SK-N-SH (cell line): ENCODE results near the gene UNKL. TPM values are rescaled to one million over a fixed set of nuclear protein-coding genes. Genes with fewer than 3 reads are reported as not detected.

ENCODE experiments used
- CTCF ChIA-PET: fragments of 300-600, 350-600 bp; formaldehyde crosslinking; extraction: SDS; loops from one replicate; lab custom pipeline; 2021; lab: Yijun Ruan, JAX
- POLR2A ChIA-PET: fragments of 350-600 bp; sonication (Branson Sonifier 250); formaldehyde crosslinking; extraction: SDS; loops from one replicate; lab custom pipeline; 2020; ENCODE audit warnings: antibody characterized with exemption, inconsistent platforms; lab: Yijun Ruan, JAX
- DNase-seq: peaks from one replicate; pipeline ENCODE4 v3.0.0; 2012
- H2AFZ ChIP-seq: fragments of 200-600 bp; sonication (generic); 2 replicates; pipeline ENCODE4 v1.8.1; 2016; ENCODE audit warnings: antibody characterized with exemption, mild to moderate bottlenecking, low read depth
- H3F3A ChIP-seq: fragments of 200-600 bp; sonication (generic); replicated peaks from 2 replicates; pipeline ENCODE3; 2016; ENCODE audit warnings: antibody characterized with exemption, mild to moderate bottlenecking; ENCODE audit not compliant: insufficient read depth
- H3K27ac ChIP-seq, 2 experiments: fragments of 200-500 bp in 1 of 2; fragments of 200-600 bp in 1 of 2; sonication (Bioruptor generic) in 1 of 2; sonication (generic), shearing (Covaris generic) in 1 of 2; 2 replicates each; pipeline versions ENCODE4 v1.5.1 to v1.6.1; 2014 to 2016; ENCODE audit warnings: low read depth in 2 of 2, inconsistent platforms in 1 of 2, low read length in 1 of 2, mild to moderate bottlenecking in 1 of 2, mixed read lengths in 1 of 2
- H3K27me3 ChIP-seq: fragments of 200-600 bp; sonication (generic), shearing (Covaris generic); 2 replicates; pipeline ENCODE4 v1.6.1; 2016; ENCODE audit warnings: mixed run types; ENCODE audit not compliant: insufficient read depth
- H3K36me3 ChIP-seq, 2 experiments: fragments of 200-500 bp in 1 of 2; fragments of 200-600 bp in 1 of 2; sonication (Bioruptor generic) in 1 of 2; sonication (generic) in 1 of 2; replicated peaks in 1 of 2; 2 replicates each; pipeline versions ENCODE3 to v1.5.1; 2014 to 2016; ENCODE audit warnings: low read length in 1 of 2, mild to moderate bottlenecking in 1 of 2; ENCODE audit not compliant: insufficient read depth in 2 of 2, control insufficient read depth in 1 of 2
- H3K4me1 ChIP-seq, 2 experiments: fragments of 200-500 bp in 1 of 2; fragments of 200-600 bp in 1 of 2; sonication (Bioruptor generic) in 1 of 2; sonication (generic), shearing (Covaris generic) in 1 of 2; 2 replicates each; pipeline versions ENCODE4 v1.5.1 to v1.6.1; 2014 to 2016; ENCODE audit warnings: low read depth in 1 of 2, low read length in 1 of 2, mixed run types in 1 of 2; ENCODE audit not compliant: insufficient read depth in 2 of 2, control insufficient read depth in 1 of 2
- H3K4me2 ChIP-seq: fragments of 200-600 bp; sonication (generic), shearing (Covaris generic); 2 replicates; pipeline ENCODE4 v1.6.1; 2017; ENCODE audit warnings: mixed run types
- H3K4me3 ChIP-seq, 2 experiments: fragments of 200-500 bp in 1 of 2; fragments of 200-600 bp in 1 of 2; sonication (Bioruptor generic) in 1 of 2; sonication (generic), shearing (Covaris generic) in 1 of 2; 2 replicates each; pipeline versions ENCODE4 v1.5.1 to v1.8.1; 2014 to 2016; ENCODE audit warnings: low read depth in 2 of 2, inconsistent platforms in 1 of 2, low read length in 1 of 2, mild to moderate bottlenecking in 1 of 2, mixed read lengths in 1 of 2, moderate library complexity in 1 of 2
- H3K79me2 ChIP-seq: fragments of 200-600 bp; sonication (generic); 2 replicates; pipeline ENCODE4 v1.8.1; 2017; ENCODE audit warnings: mild to moderate bottlenecking; ENCODE audit not compliant: insufficient read depth
- H3K9ac ChIP-seq: fragments of 200-600 bp; sonication (generic); 2 replicates; pipeline ENCODE4 v1.6.1; 2017; ENCODE audit warnings: mixed run types
- H3K9me2 ChIP-seq: fragments of 200-600 bp; sonication (generic); 2 replicates; pipeline ENCODE4 v1.6.1; 2017; ENCODE audit warnings: mixed run types
- H3K9me3 ChIP-seq: fragments of 200-600 bp; sonication (generic); 2 replicates; pipeline ENCODE4 v1.6.1; 2017; ENCODE audit warnings: mixed run types, mild to moderate bottlenecking, moderate library complexity
- H4K20me1 ChIP-seq: fragments of 200-600 bp; sonication (generic); 2 replicates; pipeline ENCODE4 v1.6.1; 2017; ENCODE audit warnings: mild to moderate bottlenecking, mixed run types; ENCODE audit not compliant: insufficient read depth
- CHD2 ChIP-seq: fragments of 150-350 bp; IDR thresholded peaks from 2 replicates; pipeline ENCODE4 v1.6.1; 2018; ENCODE audit warnings: low read length; ENCODE audit not compliant: partially characterized antibody
- CTCF ChIP-seq: fragments of 200-600 bp; sonication (generic); IDR thresholded peaks from 2 replicates; pipeline ENCODE4 v1.6.1; 2017; ENCODE audit warnings: antibody characterized with exemption, mild to moderate bottlenecking, moderate library complexity
- EP300 ChIP-seq, 2 experiments: IDR thresholded peaks; 2 replicates each; pipeline versions ENCODE4 v1.4.0 to v1.6.1; 2012; ENCODE audit warnings: borderline replicate concordance in 1 of 2, low read depth in 1 of 2, low read length in 1 of 2
- EZH2phosphoT487 ChIP-seq: fragments of 200-600 bp; sonication (generic); IDR thresholded peaks from 2 replicates; pipeline ENCODE4 v1.6.1; 2017; ENCODE audit warnings: low read depth, mixed run types, mild to moderate bottlenecking, antibody characterized with exemption, moderate library complexity, borderline replicate concordance
- GABPA ChIP-seq: IDR thresholded peaks from 2 replicates; pipeline ENCODE4 v1.4.0; 2012; ENCODE audit warnings: low read depth, mild to moderate bottlenecking
- GATA2 ChIP-seq: sonication (generic); formaldehyde crosslinking; IDR thresholded peaks from 2 replicates; pipeline ENCODE4 v1.5.0; 2020; ENCODE audit warnings: mild to moderate bottlenecking, missing genetic modification reagents
- IRF3 ChIP-seq: fragments of 150-350 bp; IDR thresholded peaks from 2 replicates; pipeline ENCODE4 v1.6.1; 2016; ENCODE audit warnings: mild to moderate bottlenecking, low read depth, low read length
- JUND ChIP-seq: IDR thresholded peaks from 2 replicates; pipeline ENCODE4 v1.4.0; 2012
- MXI1 ChIP-seq: IDR thresholded peaks from 2 replicates; pipeline ENCODE4 v1.6.1; 2012; ENCODE audit warnings: mild to moderate bottlenecking, low read depth, low read length, improper control_type of control experiment
- NFIC ChIP-seq: IDR thresholded peaks from 2 replicates; pipeline ENCODE4 v1.4.0; 2012; ENCODE audit warnings: borderline replicate concordance
- NRF1 ChIP-seq: IDR thresholded peaks from 2 replicates; pipeline ENCODE4 v1.6.1; 2012; ENCODE audit warnings: low read depth, mild to moderate bottlenecking, low read length
- RCOR1 ChIP-seq: fragments of 150-350 bp; IDR thresholded peaks from 2 replicates; pipeline ENCODE4 v1.6.1; 2017; ENCODE audit warnings: antibody characterized with exemption, low read length
- REST ChIP-seq: IDR thresholded peaks from 2 replicates; pipeline ENCODE4 v1.6.1; 2012; ENCODE audit warnings: mild to moderate bottlenecking, low read depth, low read length, moderate library complexity
- RXRA ChIP-seq: IDR thresholded peaks from 2 replicates; pipeline ENCODE4 v1.4.0; 2012; ENCODE audit warnings: low read depth, mild to moderate bottlenecking, borderline replicate concordance
- SIN3A ChIP-seq: IDR thresholded peaks from 2 replicates; pipeline ENCODE4 v1.6.1; 2012; ENCODE audit warnings: low read depth, mild to moderate bottlenecking, low read length, moderate library complexity, borderline replicate concordance
- SMC3 ChIP-seq: IDR thresholded peaks from 2 replicates; pipeline ENCODE4 v1.6.1; 2012; ENCODE audit warnings: low read depth, low read length, improper control_type of control experiment
- USF1 ChIP-seq: IDR thresholded peaks from 2 replicates; pipeline ENCODE4 v1.4.0; 2012; ENCODE audit warnings: low read depth, borderline replicate concordance
- WGBS: methylation state at CpG from one replicate; pipeline ENCODE4 v1.1.6; 2017; ENCODE audit warnings: low lambda C conversion rate; 5-methylcytosine and 5-hydroxymethylcytosine counted together
- polyA plus RNA-seq, 3 experiments: library from polyadenylated mRNA; depleted of rRNA; stranded (reverse); fragments of >200 nt; gene quantifications; 2 replicates each; pipeline ENCODE4 v1.2.3, GENCODE V29; 2012

The UNKL gene
- polyA plus RNA-seq, 1 of the 3 experiments (the other 2 are of a cell fraction): 16.4 TPM

- Histone ChIP-seq H3K27me3 (no peaks in the 10 kb centered on the region), H3K4me1 (peaks cover 0 to 15% of the 10 kb centered on the region in 2 experiments; a peak in 2 of 4 replicates), H3K9me3 (no peaks in the 10 kb centered on the region), H3K79me2 (peaks cover 83% of the 10 kb centered on the region), H3K9ac (no peak overlapping the region), H3K4me2 (no peak overlapping the region), H3K9me2 (no peaks in the 10 kb centered on the region), H3K36me3 (peaks cover 0 to 4% of the 10 kb centered on the region in 2 experiments), H4K20me1 (peaks cover 31% of the 10 kb centered on the region; the same call in 1 of the 2 replicates), H3K27ac (no peak overlapping the region), H2AFZ (no peak overlapping the region), H3F3A (peaks cover 5% of the 10 kb centered on the region), H3K4me3 (no peak overlapping the region)
- ChIA-PET POLR2A (no interaction called here), CTCF (interaction anchor here (0.7 to 1.2 kb wide), 2 partner anchors 9 to 54 kb away, joined by 3 read pairs; no protein-coding TSS in a partner anchor)
- TF ChIP-seq GABPA (no peak), SMC3 (no peak), CHD2 (no peak), NFIC (no peak), NRF1 (no peak)
- no peak for DNase-seq
- WGBS: 87% methylated on average over 38 of the region's 49 CpGs
Observed at GRCh38 chr16:1354815-1355540, 59.5 kb downstream of the UNKL start.

- Histone ChIP-seq H4K20me1 (peaks cover 14% of the 10 kb centered on the region; the same call in 1 of the 2 replicates), H3K4me2 (peak within 1 kb of the TSS; percentile 98), H3K4me1 (peaks cover 0 to 15% of the 10 kb centered on the region in 2 experiments; a peak in 2 of 4 replicates), H3K9me3 (no peaks in the 10 kb centered on the region), H3K79me2 (peaks cover 56% of the 10 kb centered on the region), H2AFZ (0 out of 2 replicates have a peak within 1 kb of the TSS, but pooled peaks have one; percentile 51), H3K27ac (peak within 1 kb of the TSS in 1 of 2 experiments; percentile 56; a peak in 1 of 4 replicates), H3K9ac (peak within 1 kb of the TSS; percentile 82), H3K9me2 (no peaks in the 10 kb centered on the region), H3K27me3 (no peaks in the 10 kb centered on the region), H3F3A (no peaks in the 10 kb centered on the region), H3K4me3 (peak within 1 kb of the TSS; percentile 98), H3K36me3 (peaks cover 0 to 19% of the 10 kb centered on the region in 2 experiments)
- ChIA-PET CTCF (interaction anchor here (2.3 kb wide), 1 partner anchor 13 kb away, joined by 11 read pairs; no protein-coding TSS in a partner anchor), POLR2A (no interaction called here)
- DNase-seq: peak; percentile 96
- whole genome bisulfite sequencing: 1% methylated on average over 12 of the region's 98 CpGs
- TF ChIP-seq SMC3: no peak
- peak; percentile 79 for TF ChIP-seq NRF1
- no peak for TF ChIP-seq RCOR1
- TF ChIP-seq MXI1: peak; percentile 53; the same call in 1 of the 2 replicates
- no peak for TF ChIP-seq JUND
- peak; percentile 97 for TF ChIP-seq SIN3A
- no peak; a peak in 1 of 4 replicates for TF ChIP-seq EP300 (IDR thresholded peaks at IDR 0.05; ENCODE audit: borderline replicate concordance in 1 of 2, low read depth in 1 of 2, low read length in 1 of 2)
- peak; percentile 98 for TF ChIP-seq USF1
- no peak for TF ChIP-seq EZH2phosphoT487
- TF ChIP-seq GATA2: no peak
- TF ChIP-seq IRF3: no peak
- TF ChIP-seq REST: peak; percentile 68; the same call in 1 of the 2 replicates
- no peak for TF ChIP-seq CTCF
- no peak for TF ChIP-seq RXRA
Observed at GRCh38 chr16:1351582-1352362, 62.7 kb downstream of the UNKL start, which contains the start of the genes GNPTG and TSR3. TSS of gene GNPTG (plus strand) at chr16:1351931. CDS start at chr16:1351966, 35 bp downstream. TSS of gene TSR3 (minus strand) at chr16:1351878. CDS start at chr16:1351804, 74 bp downstream.
